DND-41 (cell line): ENCODE data around the gene CNTNAP3.
"Not testable (repeated sequence)": the region's sequence is repeated elsewhere in the genome, so short reads cannot be mapped to it uniquely, and the experiment has no call there.

Experiments used
- ATAC-seq: fragments of 200-7000 bp; cut with Tn5 transposase; 3 replicates; pipeline ENCODE4 v1.9.1; 2021; ENCODE audit warnings: low read depth; ENCODE audit not compliant: insufficient read depth
- DNase-seq: peaks from one replicate; pipeline ENCODE4 v3.0.0-alpha.2; 2020
- H2AFZ ChIP-seq: 2 replicates; pipeline ENCODE4 v1.6.0; 2012; ENCODE audit warnings: low read depth, low read length
- H3K27ac ChIP-seq: 2 replicates; pipeline ENCODE4 v1.5.1; 2012; ENCODE audit warnings: low read length, inconsistent platforms
- H3K27me3 ChIP-seq: fragments of 200-600 bp; sonication (generic); 2 replicates; pipeline ENCODE4 v1.6.0; 2012; ENCODE audit warnings: low read length, mild to moderate bottlenecking, inconsistent platforms; ENCODE audit not compliant: insufficient read depth, poor library complexity
- H3K36me3 ChIP-seq: 2 replicates; pipeline ENCODE4 v1.5.1; 2012; ENCODE audit warnings: low read length, inconsistent platforms; ENCODE audit not compliant: insufficient read depth
- H3K4me1 ChIP-seq: 2 replicates; pipeline ENCODE4 v1.5.1; 2012; ENCODE audit warnings: mild to moderate bottlenecking, low read length; ENCODE audit not compliant: insufficient read depth
- H3K4me2 ChIP-seq: 2 replicates; pipeline ENCODE4 v1.6.0; 2012; ENCODE audit warnings: mild to moderate bottlenecking, moderate library complexity, low read length, inconsistent platforms; ENCODE audit not compliant: insufficient read depth
- H3K4me3 ChIP-seq, 2 experiments: fragments of 200-600 bp in 1 of 2; shearing (Covaris generic) in 1 of 2; 2 replicates each; pipeline ENCODE4 v1.5.1; 2012 to 2016; ENCODE audit warnings: inconsistent platforms in 2 of 2, low read length in 2 of 2, mild to moderate bottlenecking in 2 of 2, low read depth in 1 of 2, moderate library complexity in 1 of 2
- H3K79me2 ChIP-seq: 2 replicates; pipeline ENCODE4 v1.6.0; 2012; ENCODE audit warnings: low read length, inconsistent platforms; ENCODE audit not compliant: insufficient read depth
- H3K9ac ChIP-seq: 2 replicates; pipeline ENCODE4 v1.6.0; 2012; ENCODE audit warnings: low read depth, mild to moderate bottlenecking, inconsistent platforms, low read length, moderate library complexity
- H3K9me3 ChIP-seq: 2 replicates; pipeline ENCODE4 v1.5.1; 2012; ENCODE audit warnings: low read length, moderate library complexity, mild to moderate bottlenecking, inconsistent platforms; ENCODE audit not compliant: insufficient read depth, severe bottlenecking
- H4K20me1 ChIP-seq: 2 replicates; pipeline ENCODE4 v1.6.0; 2012; ENCODE audit warnings: low read length; ENCODE audit not compliant: insufficient read depth

Gene CNTNAP3

GRCh38 chr9:39200412-39200811, 87.6 kb downstream of the CNTNAP3 start:
- H3K79me2 ChIP-seq, ATAC-seq, DNase-seq, H3K27me3 ChIP-seq, H3K36me3 ChIP-seq, H3K4me3 ChIP-seq, H4K20me1 ChIP-seq, H3K4me1 ChIP-seq, H3K4me2 ChIP-seq, H3K27ac ChIP-seq, H3K9ac ChIP-seq, H2AFZ ChIP-seq, H3K9me3 ChIP-seq: not testable (repeated sequence)

GRCh38 chr9:39198000-39198709, 89.8 kb downstream of the CNTNAP3 start:
- H4K20me1 ChIP-seq, H2AFZ ChIP-seq, H3K27ac ChIP-seq, H3K4me1 ChIP-seq, ATAC-seq, DNase-seq, H3K79me2 ChIP-seq, H3K4me2 ChIP-seq, H3K4me3 ChIP-seq, H3K27me3 ChIP-seq, H3K9ac ChIP-seq, H3K36me3 ChIP-seq, H3K9me3 ChIP-seq: not testable (repeated sequence)

- not testable (repeated sequence) for H3K79me2 ChIP-seq, H3K27ac ChIP-seq, H3K27me3 ChIP-seq, H3K9me3 ChIP-seq, H3K9ac ChIP-seq, H3K4me2 ChIP-seq, H3K4me3 ChIP-seq, ATAC-seq, H2AFZ ChIP-seq, H3K36me3 ChIP-seq, DNase-seq, H4K20me1 ChIP-seq, H3K4me1 ChIP-seq
Measured at GRCh38 chr9:39171370-39171769, 116.6 kb downstream of the CNTNAP3 start.

GRCh38 chr9:39157714-39158113, 130.3 kb downstream of the CNTNAP3 start:
- H3K4me1 ChIP-seq, H3K79me2 ChIP-seq, H3K4me3 ChIP-seq, H2AFZ ChIP-seq, DNase-seq, H4K20me1 ChIP-seq, ATAC-seq, H3K27ac ChIP-seq, H3K4me2 ChIP-seq, H3K27me3 ChIP-seq, H3K9me3 ChIP-seq, H3K9ac ChIP-seq, H3K36me3 ChIP-seq: not testable (repeated sequence)

GRCh38 chr9:39132826-39133552, 155.0 kb downstream of the CNTNAP3 start:
- not testable (repeated sequence) for H3K79me2 ChIP-seq, DNase-seq, H3K4me1 ChIP-seq, H3K4me3 ChIP-seq, H3K4me2 ChIP-seq, H3K27ac ChIP-seq, H3K9ac ChIP-seq, H3K9me3 ChIP-seq, H4K20me1 ChIP-seq, H3K36me3 ChIP-seq, H2AFZ ChIP-seq, ATAC-seq, H3K27me3 ChIP-seq

GRCh38 chr9:39121401-39121800, 166.6 kb downstream of the CNTNAP3 start:
- not testable (repeated sequence) for H3K9ac ChIP-seq, H4K20me1 ChIP-seq, H3K4me2 ChIP-seq, H3K27me3 ChIP-seq, DNase-seq, H3K4me3 ChIP-seq, H3K36me3 ChIP-seq, H3K79me2 ChIP-seq, H2AFZ ChIP-seq, H3K9me3 ChIP-seq, H3K4me1 ChIP-seq, H3K27ac ChIP-seq, ATAC-seq

- not testable (repeated sequence) for H3K27ac ChIP-seq, H3K79me2 ChIP-seq, H4K20me1 ChIP-seq, H3K9ac ChIP-seq, H3K27me3 ChIP-seq, H2AFZ ChIP-seq, H3K4me3 ChIP-seq, H3K36me3 ChIP-seq, H3K9me3 ChIP-seq, ATAC-seq, H3K4me2 ChIP-seq, DNase-seq, H3K4me1 ChIP-seq
Measured at GRCh38 chr9:39111746-39112145, 176.2 kb downstream of the CNTNAP3 start.
